Activated gamma-delta T cell (primary cell): Measurements from ENCODE around the gene EPB41L5.
"Not testable (repeated sequence)": the region's sequence is repeated elsewhere in the genome, so short reads cannot be mapped to it uniquely, and the experiment has no call there.

Experiments used
- DNase-seq: peaks from one replicate; lab custom pipeline; 2025; lab: John Stamatoyannopoulos, UW

EPB41L5 gene

GRCh38 chr2:120199817-120200459, 187.1 kb downstream of the EPB41L5 start:
- not testable (repeated sequence) for DNase-seq

DNA sequence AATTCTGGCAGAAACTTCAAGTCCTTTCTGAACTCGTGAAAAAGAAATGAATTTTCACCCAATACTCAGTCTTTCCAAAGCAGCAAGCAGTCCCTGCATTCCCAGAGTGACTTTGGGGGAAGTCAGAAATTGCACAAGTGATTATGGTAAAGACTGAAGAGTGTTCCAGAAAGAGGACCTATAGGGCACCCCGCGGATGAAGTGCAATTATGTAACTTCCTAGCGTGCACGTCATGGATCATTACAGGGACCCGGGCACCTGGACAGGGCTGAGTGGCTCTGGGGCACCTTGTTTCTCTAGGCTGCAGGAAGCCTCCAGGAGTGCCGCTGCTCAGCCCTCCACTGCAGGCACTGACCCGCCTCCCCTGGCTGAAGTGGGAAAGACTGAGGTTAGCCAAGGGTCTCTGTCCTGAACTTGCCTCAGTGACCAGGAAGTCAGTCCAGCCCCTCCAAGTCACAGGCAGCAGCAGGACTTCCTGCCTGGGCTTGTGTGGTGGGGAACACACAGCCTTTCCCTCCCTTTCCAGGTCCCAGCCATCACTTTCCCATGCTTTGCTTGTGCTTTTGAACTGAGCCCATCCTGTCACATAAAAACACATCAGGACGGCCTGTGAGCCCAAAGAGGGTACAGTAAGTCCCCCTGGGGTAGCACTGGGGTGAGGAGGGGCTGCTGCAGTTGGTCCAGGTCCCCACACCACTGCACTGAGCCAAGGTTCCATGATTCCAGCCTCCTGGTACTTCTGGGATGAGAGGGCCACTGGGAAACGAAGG, 190.6 kb downstream of the EPB41L5 start:
- DNase-seq = no peak

DNA sequence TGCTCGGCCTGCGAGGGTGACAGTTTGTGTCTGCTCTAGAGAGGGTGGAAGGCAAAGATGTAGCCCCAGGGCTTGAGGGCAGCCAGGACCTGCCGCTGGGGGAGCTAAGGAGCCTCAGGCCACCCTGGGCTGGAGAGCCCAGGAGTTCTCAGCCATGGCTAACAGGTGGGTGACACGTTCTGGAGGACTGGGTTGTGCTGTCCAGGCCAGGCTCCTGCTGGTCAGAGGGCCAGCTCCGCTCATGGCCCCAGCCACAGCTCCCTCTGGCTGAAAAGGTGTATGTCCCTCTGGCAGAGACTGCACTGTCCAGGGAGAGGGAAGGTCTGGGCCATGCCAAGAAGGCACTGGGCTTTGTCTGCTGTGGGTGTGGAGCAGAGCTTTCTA, 191.1 kb downstream of the EPB41L5 start:
- no peak for DNase-seq

DNA sequence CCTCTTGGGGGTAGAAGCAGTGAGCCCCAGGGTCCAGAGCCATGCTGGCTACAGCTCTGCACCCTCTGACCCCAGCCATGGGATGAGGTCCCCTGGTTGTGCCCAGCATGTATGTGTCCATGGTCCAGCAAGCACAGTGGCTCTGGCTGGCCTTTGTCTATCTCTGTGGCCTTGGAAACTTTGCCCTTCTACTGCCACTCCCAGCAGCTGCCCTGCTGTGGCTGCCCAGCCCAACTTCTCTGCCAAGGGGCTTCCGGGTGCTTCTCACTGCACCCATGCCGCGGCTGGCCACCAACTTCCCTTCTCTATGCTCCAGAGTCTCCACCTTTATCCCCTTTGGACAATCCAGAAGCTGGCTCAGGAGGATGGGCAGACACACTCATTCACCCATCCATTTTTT, 191.5 kb downstream of the EPB41L5 start:
- no peak for DNase-seq

GRCh38 chr2:120204945-120205670, 192.2 kb downstream of the EPB41L5 start:
- no peak for DNase-seq

DNA sequence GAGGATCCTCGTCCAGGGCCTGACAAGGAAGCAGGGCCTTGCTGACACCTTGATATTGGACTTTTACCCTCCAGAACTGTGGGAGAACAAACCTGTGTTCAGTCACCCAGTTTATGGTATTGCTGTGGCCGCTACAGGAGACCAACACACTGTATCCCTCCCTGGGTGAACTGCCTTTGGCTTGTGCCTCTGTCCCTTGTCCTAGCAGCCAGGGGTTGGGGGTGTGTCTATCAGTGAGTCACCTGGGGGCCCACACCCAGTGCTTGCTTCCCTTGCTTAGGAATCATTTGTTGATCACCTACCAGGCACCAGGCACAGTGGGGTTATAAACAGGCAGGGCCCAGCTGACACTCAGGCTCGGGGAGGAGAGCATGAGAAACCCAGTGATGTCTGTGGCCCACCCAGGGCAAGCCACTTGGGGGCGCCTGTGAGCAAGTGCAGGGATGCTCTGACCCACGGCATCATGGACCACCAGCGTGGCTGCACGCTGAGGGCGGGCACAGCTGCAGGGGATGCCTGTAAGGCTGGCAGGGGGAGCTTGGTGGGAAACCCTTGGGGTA, 193.2 kb downstream of the EPB41L5 start:
- DNase-seq = no peak

DNA sequence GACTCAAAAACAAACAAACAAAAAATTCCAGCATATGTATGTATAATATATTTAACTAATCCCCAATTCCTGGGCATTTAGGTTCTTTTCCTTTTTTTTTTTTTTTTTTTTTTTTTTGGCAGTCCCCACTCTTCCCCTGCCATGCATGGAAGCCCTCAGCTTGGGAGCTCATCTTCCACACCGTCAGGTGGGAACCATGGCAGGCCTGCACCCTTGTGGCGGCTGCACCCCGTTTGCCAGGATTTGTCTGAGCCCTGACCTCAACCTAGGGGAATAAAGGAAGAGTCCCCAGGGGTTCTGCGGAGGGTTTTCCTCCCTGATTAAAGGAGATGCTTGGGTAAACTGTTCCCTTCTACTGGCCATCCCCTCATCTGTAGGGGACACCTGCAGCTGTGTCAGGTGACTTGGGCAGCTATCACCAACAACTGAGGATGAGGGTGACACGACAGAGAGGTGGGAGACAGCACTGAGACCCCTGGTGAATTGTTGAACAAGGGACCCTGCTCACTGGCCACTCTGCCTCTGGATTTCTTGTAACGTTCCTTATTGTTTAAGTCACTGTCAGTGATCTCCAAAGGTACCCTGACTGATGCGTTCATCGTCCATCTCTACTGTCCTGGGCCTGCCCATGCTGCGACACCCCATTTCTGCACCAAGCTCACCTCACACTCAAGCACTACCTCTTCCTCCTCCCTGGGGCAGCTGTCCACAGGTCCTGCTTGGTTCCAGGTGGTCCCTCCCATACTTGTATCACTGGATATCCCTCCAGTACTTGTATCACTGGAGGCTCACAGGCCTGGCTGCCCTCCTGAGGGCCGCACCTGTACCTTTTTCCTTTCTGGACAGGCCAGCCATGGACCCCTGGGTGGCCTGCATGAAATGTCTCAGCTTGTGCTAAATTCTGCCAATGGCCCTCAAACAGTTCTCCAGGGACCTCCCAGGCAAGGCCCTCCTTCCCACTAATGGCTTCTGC, 195.8 kb downstream of the EPB41L5 start:
- DNase-seq = no peak

GRCh38 chr2:120209427-120210269, 196.8 kb downstream of the EPB41L5 start:
- DNase-seq = no peak

DNA sequence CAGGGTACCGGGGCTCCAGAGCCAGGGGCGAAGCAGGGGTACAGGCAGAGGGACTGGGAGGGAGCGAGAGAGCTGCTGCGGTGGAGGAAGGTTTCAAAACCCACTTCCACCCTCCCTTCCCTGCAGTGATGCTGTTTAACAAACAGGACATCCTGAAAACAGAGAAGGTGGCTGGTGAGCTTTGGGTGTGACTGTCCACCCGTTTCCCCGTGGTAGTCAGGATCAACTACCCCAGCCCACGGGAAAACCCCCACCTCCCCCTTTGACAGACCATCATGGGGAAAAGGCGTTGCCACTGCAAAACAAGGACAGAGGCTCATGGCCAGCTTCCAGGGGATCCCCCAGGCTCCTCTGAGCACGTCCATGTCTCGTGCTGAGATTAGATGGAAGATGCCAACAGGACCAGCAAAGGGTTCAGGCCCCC, 197.4 kb downstream of the EPB41L5 start:
- DNase-seq = no peak

GRCh38 chr2:120218181-120218580, 205.3 kb downstream of the EPB41L5 start:
- no peak for DNase-seq

DNA sequence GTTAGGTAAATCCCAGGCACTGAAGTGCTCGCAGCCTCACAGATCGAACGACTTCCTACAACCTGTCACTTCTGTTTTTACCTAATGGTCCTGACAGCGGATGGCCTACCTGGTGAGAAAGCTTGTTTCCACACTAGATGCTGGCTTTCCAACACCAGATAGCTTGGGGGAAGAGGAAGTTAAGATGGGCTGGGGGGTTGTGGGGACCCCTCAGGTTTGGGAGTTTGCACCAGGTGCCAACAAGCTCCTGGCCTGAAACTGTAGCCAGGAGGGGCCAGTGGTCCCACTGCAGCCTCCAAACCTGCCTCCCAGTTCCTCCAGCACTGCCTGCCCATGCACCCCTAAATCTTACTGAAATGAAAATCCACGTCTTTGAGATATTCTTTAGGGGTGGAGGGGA, 206.4 kb downstream of the EPB41L5 start:
- no peak for DNase-seq

DNA sequence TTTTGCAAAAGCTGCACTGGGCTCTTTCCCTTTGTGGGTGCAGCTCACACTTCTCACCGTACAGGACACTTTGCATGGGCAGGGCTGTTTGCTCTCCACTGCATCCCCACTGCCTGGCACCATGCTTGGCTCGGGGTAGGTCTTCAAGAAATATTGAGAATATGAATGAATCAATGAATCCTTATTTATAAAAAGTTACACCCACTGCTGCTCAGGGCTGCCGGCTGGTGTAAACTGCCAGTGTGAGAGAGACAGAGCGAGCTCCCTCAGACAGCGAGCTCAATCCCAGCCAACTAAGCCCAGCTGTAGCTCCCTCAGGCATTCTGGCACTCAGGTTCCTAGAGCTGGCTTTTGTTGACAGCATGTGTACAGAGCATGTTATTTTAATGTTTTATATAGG, 206.9 kb downstream of the EPB41L5 start:
- no peak for DNase-seq

DNA sequence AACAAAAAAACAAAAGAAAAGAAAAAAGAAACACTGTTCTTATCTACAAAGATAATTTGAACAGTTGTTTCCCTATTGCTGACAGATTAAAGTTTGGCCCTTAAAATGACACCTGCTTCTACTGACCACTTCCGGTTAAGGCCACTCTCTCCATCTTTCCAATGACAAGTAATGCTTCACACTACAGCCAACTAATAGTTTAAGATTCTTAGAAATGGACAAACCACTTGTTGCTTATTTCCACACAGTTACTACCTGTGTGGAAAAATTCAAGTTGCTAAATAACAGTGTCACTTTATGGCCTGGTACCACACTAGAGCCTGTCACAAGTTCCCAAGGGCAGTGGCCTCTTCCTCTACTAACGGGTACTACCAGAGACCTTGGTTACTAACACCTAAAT, 207.9 kb downstream of the EPB41L5 start:
- DNase-seq = no peak

GRCh38 chr2:120221616-120222015, 208.7 kb downstream of the EPB41L5 start:
- no peak for DNase-seq

DNA sequence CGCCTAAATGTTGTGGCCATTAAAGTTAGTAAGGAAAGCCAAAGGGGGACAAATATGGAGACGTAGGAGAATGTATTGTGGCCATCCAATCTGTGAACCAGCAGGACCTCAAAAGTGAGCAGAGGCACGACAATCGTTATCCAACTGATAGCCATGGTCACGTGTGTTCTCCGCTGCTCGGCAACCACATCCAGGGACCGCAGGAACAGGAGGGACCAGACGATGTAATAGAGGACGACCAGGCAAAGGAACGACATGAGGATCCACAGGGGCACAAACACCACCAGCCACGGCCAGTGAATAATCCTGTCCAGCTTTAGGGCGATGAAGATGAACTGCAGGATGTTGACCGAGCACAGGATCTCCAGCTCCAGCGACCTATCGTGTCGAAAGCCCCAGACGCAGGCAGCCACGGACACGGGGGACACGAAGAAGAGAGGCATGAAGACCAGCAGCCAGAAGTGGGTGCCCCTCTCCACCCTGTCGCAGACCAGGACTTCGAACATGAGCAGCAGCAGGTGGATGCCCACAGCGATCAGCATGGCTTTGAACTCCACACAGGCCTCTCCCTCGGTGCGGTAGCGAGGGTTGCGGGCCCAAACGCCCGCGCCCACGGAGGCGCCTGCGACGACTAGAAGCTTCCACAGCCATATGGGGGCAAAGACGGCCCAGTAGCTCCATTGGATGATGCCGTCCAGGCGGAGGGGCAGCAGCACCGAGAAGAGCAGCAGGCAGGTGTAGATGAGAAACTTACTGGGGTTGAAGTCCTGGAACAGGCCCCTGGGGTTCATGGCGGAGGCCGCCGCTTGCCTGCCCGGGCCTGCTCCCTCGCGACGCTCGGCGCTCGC, 209.5 kb downstream of the EPB41L5 start:
- DNase-seq = no peak

DNA sequence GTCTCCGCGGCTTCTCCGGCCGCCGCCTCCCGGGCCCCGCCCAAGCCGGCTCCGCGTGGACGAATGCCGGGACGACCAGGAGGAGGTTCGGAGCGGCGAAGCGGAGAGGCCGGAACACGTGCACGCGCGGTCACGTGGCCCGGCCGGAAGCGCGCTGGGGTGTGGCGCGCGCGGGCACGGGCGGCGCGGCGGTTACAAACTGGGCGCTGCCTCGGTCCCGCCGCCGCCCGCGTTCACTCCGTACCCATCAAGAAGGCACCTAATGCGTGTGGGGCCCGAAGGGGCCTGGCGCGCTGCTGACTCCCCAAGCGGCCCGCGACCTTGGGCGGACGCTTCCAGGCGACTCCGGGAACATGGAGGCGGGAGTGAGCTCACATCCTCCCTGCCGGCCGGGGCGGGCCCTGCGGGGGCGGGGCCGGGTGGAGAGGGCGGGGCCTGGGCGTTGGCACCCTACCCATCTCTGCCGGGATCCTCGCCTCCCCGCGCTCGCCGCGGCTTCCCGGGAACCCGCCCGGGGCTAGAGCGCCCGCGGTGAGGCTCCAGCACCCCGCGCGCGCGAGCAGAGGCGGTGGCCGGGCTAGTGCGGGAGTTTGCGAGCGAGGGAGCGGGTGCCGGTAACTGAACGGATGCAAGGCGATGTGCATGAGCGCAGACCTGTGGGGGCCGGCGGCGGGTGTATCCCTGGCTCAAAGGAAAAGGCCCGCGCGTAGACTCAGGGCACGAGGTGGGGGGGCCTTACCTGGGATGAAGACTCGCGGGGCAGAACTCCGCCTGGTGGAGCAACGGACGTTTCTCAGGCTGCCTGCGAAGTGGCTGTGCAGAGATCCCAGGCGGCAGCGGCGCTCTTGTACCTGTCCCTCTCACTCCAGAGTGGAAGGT, 210.4 kb downstream of the EPB41L5 start, which contains the start of gene TMEM185B:
Gene TMEM185B (minus strand): TSS at position 367 of the 879 bp plus-strand sequence. CDS start 424 bp downstream, outside the sequence.
- DNase-seq = peak; percentile 84

DNA sequence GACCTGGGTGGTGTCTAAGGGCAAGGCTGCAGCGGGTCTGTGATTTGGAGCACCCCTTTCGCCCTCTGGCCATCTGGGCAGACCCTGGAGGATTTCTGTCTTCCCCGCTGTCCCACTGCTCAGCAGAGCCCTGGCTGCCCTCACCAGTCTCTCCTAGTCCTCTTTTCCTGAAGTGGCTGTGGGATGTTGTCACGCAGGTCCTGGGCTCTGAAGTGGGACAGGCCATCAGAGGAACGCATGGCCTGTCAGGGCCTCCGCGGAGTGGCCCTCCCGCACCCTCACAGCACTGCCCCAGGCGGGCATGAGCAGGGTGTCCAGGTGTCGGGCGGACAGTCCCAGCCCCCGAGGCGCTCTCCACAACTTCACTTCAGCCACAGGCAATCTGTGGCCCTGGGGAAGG, 211.4 kb downstream of the EPB41L5 start:
- DNase-seq = no peak
